Inferior parietal cortex (tissue), 1 donor: ENCODE data around the gene TGFBR3.

ENCODE experiments used
- DNase-seq: peaks from one replicate; pipeline ENCODE4 v3.0.0-alpha.2; 2016; ENCODE audit errors: extremely low spot score

TGFBR3 gene

DNA sequence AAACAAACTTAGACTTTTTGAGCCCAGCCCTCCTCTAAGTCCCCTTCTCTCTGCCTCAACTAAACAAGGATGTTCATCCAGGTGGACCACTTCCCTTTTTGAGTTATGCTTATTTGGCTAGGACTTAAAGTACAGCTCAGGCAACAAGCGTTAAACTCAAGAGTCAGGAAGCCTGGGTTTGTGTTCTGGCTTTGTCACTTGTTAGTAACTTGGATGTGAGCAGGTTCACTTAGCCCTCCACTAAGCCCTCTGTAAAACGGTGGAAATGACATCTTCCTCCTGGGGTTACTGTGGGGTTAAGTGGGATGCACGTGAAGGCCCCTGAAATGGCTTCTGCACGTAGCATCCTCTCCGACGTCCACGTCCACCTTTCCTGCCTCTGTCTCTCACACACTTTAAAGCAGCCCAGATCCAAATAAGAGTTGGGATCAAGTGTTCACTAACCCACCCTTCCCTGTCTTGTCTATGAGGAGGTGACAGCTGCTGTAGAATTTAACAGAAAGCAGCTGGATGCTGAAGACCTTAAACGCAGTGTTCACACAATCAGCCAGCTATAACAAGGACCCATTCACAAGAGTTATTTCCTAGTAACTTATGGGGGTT is 152.7 kb downstream of the TGFBR3 start:
- no peak for DNase-seq

DNA sequence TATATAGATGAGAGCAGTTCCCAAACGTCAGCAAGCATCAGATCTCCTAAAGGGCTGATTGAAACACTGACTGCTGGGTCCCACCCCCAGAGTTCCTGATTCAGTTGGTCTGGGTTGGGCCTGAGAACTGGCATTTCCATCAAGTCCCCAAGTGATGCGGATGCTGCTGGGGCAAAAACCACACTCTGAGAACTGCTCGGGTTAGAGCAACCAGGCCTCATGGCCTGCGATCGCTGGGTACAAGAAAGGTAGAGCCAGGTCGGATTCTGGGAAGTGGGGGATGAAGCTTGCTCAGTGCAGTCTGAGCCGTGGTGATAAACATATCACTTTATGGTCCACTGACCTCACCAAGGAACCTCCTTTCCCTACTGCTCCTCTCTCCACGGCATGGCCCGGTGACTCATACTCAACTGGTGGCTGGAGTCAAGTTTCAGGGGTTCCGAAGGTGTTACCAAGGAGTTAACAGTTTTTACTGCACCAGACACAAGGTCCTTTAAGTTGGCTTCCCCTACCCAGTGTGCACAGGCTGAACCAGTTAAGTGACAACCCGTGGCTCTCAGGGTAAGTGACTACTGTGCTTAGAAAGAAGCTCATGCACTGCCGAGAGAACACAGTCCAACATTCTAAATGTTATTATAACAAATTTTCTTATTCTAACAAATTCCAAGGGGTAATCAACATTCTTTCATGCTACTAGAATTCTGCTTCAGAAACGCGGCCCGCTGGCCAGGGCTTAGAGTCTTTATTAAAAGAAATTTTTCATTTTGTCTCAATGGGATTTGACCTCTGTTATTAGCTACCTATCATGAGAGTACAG is 153.5 kb downstream of the TGFBR3 start:
- DNase-seq = no peak

- no peak for DNase-seq
These were observed 154.1 kb downstream of the TGFBR3 start for GRCh38 chr1:91731815-91732214.

DNA sequence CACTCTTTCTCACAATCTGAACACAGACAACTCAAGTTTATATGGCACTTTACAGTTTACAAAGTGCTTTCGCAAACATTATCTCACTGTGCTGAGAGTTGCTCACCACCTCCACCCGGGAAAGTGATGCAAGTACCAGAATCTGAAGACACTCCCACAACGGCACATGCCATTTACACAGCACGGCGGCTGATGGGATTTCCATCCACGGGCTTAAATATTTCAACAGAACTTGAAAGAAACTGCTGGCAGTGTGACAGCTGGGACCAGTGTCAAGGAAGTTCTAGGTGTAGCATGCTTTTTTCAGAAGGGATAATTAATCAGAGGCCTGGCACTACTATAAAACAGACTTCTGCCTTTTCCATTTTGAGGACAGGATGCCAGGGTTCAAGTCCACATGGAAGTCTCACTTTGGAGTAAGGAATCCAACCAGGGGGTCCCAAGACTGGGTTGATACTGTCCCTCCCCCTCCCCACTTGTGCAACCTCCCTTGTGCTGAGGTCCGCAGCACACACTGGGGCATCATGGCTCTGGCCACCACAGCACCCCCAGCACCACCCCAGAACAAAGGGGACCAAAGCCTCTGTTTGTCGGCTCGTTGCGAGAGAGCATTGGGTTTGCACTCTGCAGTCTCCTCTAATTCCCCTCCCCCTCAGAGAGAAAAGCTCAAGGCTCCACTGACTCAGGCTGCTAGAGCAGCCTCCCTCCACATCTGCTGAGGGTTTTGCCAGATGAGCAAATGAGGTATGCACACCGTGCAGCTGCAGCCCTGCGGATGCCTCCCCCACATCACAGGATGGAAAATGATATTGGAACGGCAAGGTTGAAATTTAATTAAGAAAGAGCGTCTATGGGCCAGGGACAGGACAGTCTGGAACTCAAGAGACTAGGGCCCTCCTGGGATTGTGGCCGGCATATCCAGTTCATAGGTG is 154.9 kb downstream of the TGFBR3 start:
- DNase-seq = no peak

DNA sequence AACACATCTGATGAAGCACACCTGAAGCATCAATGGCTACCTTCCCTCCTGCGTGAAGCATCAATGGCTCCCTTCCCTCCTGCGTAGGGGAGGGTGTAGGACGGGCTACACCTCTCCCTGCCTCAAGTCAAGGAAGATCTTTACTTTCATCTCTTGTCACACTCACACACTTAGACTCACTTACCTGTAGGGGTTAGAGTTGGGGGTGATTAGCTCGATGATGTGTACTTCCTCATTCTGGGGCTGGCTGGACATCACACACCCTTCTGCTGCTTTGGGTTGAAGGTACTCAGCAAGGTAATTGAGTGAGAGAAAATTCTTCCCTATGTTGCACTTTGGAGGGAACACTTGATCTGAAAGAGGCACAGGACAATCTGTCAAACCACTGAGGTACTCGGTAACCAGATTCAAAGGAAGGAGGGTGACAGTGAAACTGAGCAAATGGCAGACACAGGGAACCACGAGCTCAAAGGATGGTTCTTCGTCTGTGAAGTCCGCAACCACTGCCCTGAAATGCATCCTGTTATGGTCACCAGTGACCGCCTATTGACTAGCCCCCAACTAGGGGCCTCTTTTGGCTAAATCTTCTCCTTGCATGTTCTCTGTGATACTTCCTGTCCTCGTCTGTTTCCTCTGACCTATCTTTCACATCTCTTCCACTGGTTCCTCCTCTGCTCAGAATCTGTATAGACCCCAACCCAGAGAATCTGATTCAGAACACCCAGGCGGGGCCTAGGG is 156.2 kb downstream of the TGFBR3 start:
- no peak for DNase-seq

GRCh38 chr1:91727763-91728162 is 158.2 kb downstream of the TGFBR3 start:
- no peak for DNase-seq

DNA sequence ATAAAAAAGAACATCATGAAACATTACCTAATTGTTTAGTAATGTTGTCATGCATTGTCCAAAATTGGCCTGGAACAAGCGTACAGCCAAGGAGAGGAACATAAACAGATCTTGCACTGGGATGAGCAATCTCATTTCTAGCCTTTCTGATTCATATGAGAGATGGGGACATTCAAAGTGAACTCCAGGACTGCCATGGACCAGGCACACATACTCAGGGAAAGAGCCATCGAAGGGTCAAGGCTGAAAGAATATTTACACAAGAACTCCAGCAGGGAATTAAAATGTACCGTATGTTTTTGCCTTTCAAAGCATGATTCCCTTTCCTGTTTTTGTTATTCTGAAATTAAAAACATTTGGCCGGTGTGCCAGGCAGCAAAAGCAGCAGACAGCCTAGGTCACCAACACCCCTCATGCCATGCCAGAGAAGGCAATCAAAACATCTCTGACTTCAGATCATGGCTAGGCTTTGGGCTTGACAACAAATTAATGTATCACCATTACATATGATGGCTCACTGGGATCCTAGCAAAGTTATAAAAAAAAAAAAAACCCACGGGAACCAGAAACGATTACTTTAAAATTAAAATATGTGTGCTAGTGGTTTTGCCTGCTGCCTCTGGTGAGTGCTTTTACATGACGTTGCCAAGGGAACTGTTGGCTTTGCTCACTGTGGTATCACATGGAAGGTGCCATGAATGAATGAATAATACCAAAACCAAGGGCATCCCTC is 159.8 kb downstream of the TGFBR3 start:
- DNase-seq = no peak

GRCh38 chr1:91725618-91725988 is 160.3 kb downstream of the TGFBR3 start:
- no peak for DNase-seq

- no peak for DNase-seq
These were observed 161.3 kb downstream of the TGFBR3 start for GRCh38 chr1:91724644-91725043.

DNA sequence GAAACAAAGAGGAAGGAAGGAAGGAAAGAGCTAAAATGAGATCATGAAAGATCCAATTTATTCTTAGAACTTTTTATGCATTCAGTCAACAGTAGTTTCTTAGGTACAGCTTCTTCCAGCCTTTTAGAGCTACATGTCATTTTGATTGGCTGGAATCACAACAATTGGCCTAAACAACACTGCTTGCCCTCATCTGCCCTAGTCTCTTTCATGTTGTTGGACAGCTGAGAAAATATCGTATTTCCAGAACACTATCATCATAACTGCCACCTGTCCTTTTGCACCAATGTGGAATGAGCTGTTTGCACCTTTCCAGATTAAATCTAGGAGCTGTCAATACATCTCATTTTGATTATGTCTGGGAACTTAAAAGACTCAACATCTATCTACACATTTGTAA is 161.7 kb downstream of the TGFBR3 start:
- no peak for DNase-seq

- no peak for DNase-seq
These were observed 165.9 kb downstream of the TGFBR3 start for GRCh38 chr1:91720044-91720443.

GRCh38 chr1:91718877-91719276 is 167.1 kb downstream of the TGFBR3 start:
- no peak for DNase-seq

- DNase-seq = no peak
These were observed 167.6 kb downstream of the TGFBR3 start for GRCh38 chr1:91718368-91718767.

- DNase-seq = no peak
These were observed 168.1 kb downstream of the TGFBR3 start for GRCh38 chr1:91717839-91718238.

DNA sequence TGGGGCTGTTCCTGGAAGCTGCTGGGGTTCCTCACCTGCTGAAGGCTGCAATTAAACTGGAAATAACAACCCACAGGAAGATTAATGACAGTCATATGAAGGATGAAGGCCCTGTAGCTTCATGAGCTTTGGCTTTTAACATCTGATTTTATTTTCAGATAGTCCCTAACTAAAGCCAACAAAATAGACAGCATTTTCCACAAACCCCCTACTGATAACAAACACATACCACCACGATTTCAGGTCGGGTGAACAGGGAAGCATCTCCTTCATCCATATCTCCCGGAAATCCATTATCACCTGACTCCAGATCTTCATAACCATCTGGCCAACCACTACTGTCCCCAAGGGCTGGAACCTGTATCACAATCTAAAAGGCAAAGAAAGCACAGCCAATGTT is 169.6 kb downstream of the TGFBR3 start:
- no peak for DNase-seq

- no peak for DNase-seq
These were observed 170.4 kb downstream of the TGFBR3 start for GRCh38 chr1:91715416-91716000.

- no peak for DNase-seq
These were observed 171.0 kb downstream of the TGFBR3 start for GRCh38 chr1:91714867-91715381.

GRCh38 chr1:91712981-91713841 is 172.7 kb downstream of the TGFBR3 start:
- DNase-seq = no peak

DNA sequence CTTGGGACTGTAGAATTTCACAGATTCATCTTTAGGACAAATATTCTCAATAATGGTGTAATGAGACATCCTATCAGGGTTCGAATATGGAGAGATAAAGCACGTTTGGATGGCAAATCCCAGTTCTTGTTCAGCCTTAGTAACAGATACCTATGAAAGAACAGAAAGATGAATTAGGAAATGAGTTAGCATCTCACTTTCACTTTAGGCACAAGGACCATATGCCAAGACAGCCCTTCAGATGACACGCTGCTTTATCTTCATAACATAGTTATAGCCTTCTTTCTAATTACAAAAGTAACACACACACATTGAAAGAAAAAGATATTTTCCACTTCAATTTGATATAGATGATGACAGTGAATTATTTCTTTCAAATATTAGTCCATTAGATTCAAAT is 173.6 kb downstream of the TGFBR3 start:
- no peak for DNase-seq
